H9 (cell line): ENCODE measurements around the gene APOL6. TPM values are rescaled to one million over a fixed set of nuclear protein-coding genes. Genes with fewer than 3 reads are reported as not detected.

Experiments
- DNase-seq: peaks from one replicate; pipeline ENCODE4 v3.0.0-alpha.2; 2017
- H2AFZ ChIP-seq: one replicate; pipeline ENCODE4 v1.6.1; 2013; ENCODE audit warnings: mild to moderate bottlenecking, low read length, control low read depth, moderate library complexity
- H2AK5ac ChIP-seq: 2 replicates; pipeline ENCODE4 v1.6.1; 2013; ENCODE audit warnings: low read length, control low read depth, mixed read lengths; ENCODE audit not compliant: insufficient read length
- H2BK120ac ChIP-seq: one replicate; pipeline ENCODE4 v1.6.1; 2013; ENCODE audit warnings: low read depth, mild to moderate bottlenecking, low read length, control low read depth, inconsistent platforms; ENCODE audit not compliant: poor library complexity, severe bottlenecking
- H2BK12ac ChIP-seq: 2 replicates; pipeline ENCODE4 v1.6.1; 2013; ENCODE audit warnings: low read length, control low read depth, mixed read lengths, low read depth; ENCODE audit not compliant: insufficient read length
- H2BK15ac ChIP-seq: 2 replicates; pipeline ENCODE4 v1.6.1; 2013; ENCODE audit warnings: low read depth, low read length, control low read depth
- H2BK20ac ChIP-seq: one replicate; pipeline ENCODE4 v1.6.1; 2013; ENCODE audit warnings: low read depth, mild to moderate bottlenecking, low read length, control low read depth, inconsistent platforms; ENCODE audit not compliant: poor library complexity, severe bottlenecking
- H2BK5ac ChIP-seq: 2 replicates; pipeline ENCODE4 v1.6.1; 2013; ENCODE audit warnings: low read length, control low read depth, mixed read lengths; ENCODE audit not compliant: insufficient read length
- H3K14ac ChIP-seq: 2 replicates; pipeline ENCODE4 v1.6.1; 2013; ENCODE audit warnings: low read length, control low read depth; ENCODE audit not compliant: insufficient read depth
- H3K18ac ChIP-seq: 2 replicates; pipeline ENCODE4 v1.6.1; 2013; ENCODE audit warnings: low read depth, mild to moderate bottlenecking, mixed read lengths, low read length, control low read depth; ENCODE audit not compliant: insufficient read length
- H3K23ac ChIP-seq: 2 replicates; pipeline ENCODE4 v1.6.1; 2013; ENCODE audit warnings: low read length, control low read depth, mixed read lengths, low read depth; ENCODE audit not compliant: insufficient read length
- H3K23me2 ChIP-seq: 2 replicates; pipeline ENCODE4 v1.6.1; 2013; ENCODE audit warnings: low read depth, mild to moderate bottlenecking, mixed read lengths, low read length, control low read depth; ENCODE audit not compliant: insufficient read length, poor library complexity, severe bottlenecking
- H3K27ac ChIP-seq: 2 replicates; pipeline ENCODE4 v1.5.1; 2013; ENCODE audit warnings: low read length, control low read depth, mixed read lengths, low read depth; ENCODE audit not compliant: insufficient read length
- H3K27me3 ChIP-seq: 2 replicates; pipeline ENCODE4 v1.6.1; 2013; ENCODE audit warnings: low read length, control low read depth, inconsistent platforms; ENCODE audit not compliant: insufficient read depth
- H3K4ac ChIP-seq: 2 replicates; pipeline ENCODE4 v1.6.1; 2013; ENCODE audit warnings: low read depth, mild to moderate bottlenecking, control low read depth, inconsistent platforms, low read length, moderate library complexity
- H3K4me1 ChIP-seq: 2 replicates; pipeline ENCODE4 v1.6.1; 2013; ENCODE audit warnings: low read length, control low read depth, inconsistent platforms; ENCODE audit not compliant: insufficient read depth
- H3K4me2 ChIP-seq: 2 replicates; pipeline ENCODE4 v1.6.1; 2013; ENCODE audit warnings: low read length, control low read depth, mixed read lengths; ENCODE audit not compliant: insufficient read length, insufficient read depth
- H3K56ac ChIP-seq: 2 replicates; pipeline ENCODE4 v1.6.1; 2013; ENCODE audit warnings: low read depth, mild to moderate bottlenecking, mixed read lengths, low read length, control low read depth; ENCODE audit not compliant: insufficient read length
- H3K79me1 ChIP-seq: 2 replicates; pipeline ENCODE4 v1.6.1; 2013; ENCODE audit warnings: low read depth, mild to moderate bottlenecking, moderate library complexity, low read length, control low read depth, inconsistent platforms; ENCODE audit not compliant: insufficient read depth, poor library complexity, severe bottlenecking
- H3K79me2 ChIP-seq: 2 replicates; pipeline ENCODE4 v1.6.1; 2013; ENCODE audit warnings: low read length, control low read depth, inconsistent platforms; ENCODE audit not compliant: insufficient read depth
- H3K9ac ChIP-seq: 2 replicates; pipeline ENCODE4 v1.6.1; 2013; ENCODE audit warnings: low read length, control low read depth, mixed read lengths; ENCODE audit not compliant: insufficient read length; ENCODE audit errors: extremely low read depth
- H3K9me3 ChIP-seq: one replicate; pipeline ENCODE4 v1.6.1; 2013; ENCODE audit warnings: low read depth, low read length, inconsistent platforms; ENCODE audit not compliant: control insufficient read depth
- H3T11ph ChIP-seq: one replicate; pipeline ENCODE4 v1.6.1; 2013; ENCODE audit warnings: mild to moderate bottlenecking, low read length, control low read depth, inconsistent platforms
- H4K20me1 ChIP-seq: one replicate; pipeline ENCODE4 v1.6.1; 2013; ENCODE audit not compliant: control insufficient read depth, insufficient read length, insufficient read depth
- H4K5ac ChIP-seq: 2 replicates; pipeline ENCODE4 v1.6.1; 2013; ENCODE audit warnings: low read depth, mild to moderate bottlenecking, mixed read lengths, low read length, control low read depth; ENCODE audit not compliant: insufficient read length
- H4K8ac ChIP-seq: replicated peaks from 2 replicates; pipeline ENCODE4 v1.6.1; 2013; ENCODE audit warnings: low read length, control low read depth, mixed read lengths, low read depth; ENCODE audit not compliant: insufficient read length
- H4K91ac ChIP-seq: 2 replicates; pipeline ENCODE4 v1.6.1; 2013; ENCODE audit warnings: low read depth, mild to moderate bottlenecking, moderate library complexity, mixed read lengths, low read length, control low read depth; ENCODE audit not compliant: insufficient read length
- H3K27ac Mint-ChIP-seq, 3 experiments: 2 replicates in 2 of 3; 3 replicates in 1 of 3; pipeline ENCODE4 v1.8.0; 2020 to 2021; ENCODE audit warnings: mixed read lengths in 3 of 3, mild to moderate bottlenecking in 1 of 3, moderate library complexity in 1 of 3
- H3K27me3 Mint-ChIP-seq: 2 replicates; pipeline ENCODE4 v1.8.0; 2021; ENCODE audit warnings: low read depth, mild to moderate bottlenecking, moderate library complexity, mixed read lengths
- H3K36me3 Mint-ChIP-seq, 3 experiments: 2 replicates in 2 of 3; 3 replicates in 1 of 3; pipeline ENCODE4 v1.8.0; 2020 to 2021; ENCODE audit warnings: low read depth in 3 of 3, mixed read lengths in 3 of 3; ENCODE audit not compliant: insufficient read depth in 1 of 3
- H3K4me1 Mint-ChIP-seq, 2 experiments: 2 replicates each; pipeline ENCODE4 v1.8.0; 2020; ENCODE audit warnings: mixed read lengths in 2 of 2
- H3K4me3 Mint-ChIP-seq, 2 experiments: 2 replicates in 1 of 2; 3 replicates in 1 of 2; pipeline ENCODE4 v1.8.0; 2020 to 2021; ENCODE audit warnings: mild to moderate bottlenecking in 2 of 2, mixed read lengths in 2 of 2, moderate library complexity in 1 of 2
- H3K9me3 Mint-ChIP-seq, 2 experiments: 2 replicates in 1 of 2; 3 replicates in 1 of 2; pipeline ENCODE4 v1.8.0; 2020; ENCODE audit warnings: mild to moderate bottlenecking in 2 of 2, mixed read lengths in 2 of 2, moderate library complexity in 1 of 2
- WGBS: extraction: QIAGEN DNeasy Blood & Tissue Kit; methylation state at CpG from one replicate; pipeline ENCODE4 v1.1.7; 2013; ENCODE audit warnings: missing lambda C conversion rate, low lambda C conversion rate, mixed read lengths; ENCODE audit not compliant: insufficient read length; ENCODE audit errors: extremely low coverage; 5-methylcytosine and 5-hydroxymethylcytosine counted together
- total RNA-seq: library from RNA; stranded (reverse); gene quantifications from 2 replicates; pipeline ENCODE4 v1.2.1, GENCODE V29; 2021
- TF ChIP-seq, protein P1 (sequence below): fragments of 200-600 bp; sonication (generic); conservative IDR thresholded peaks from 3 replicates; pipeline ENCODE4 v1.8.0; 2021; ENCODE audit warnings: antibody characterized with exemption, mild to moderate bottlenecking

The APOL6 gene
- total RNA-seq, 1 experiment from 2014 or later: 0.07 TPM

- H3K4me3 Mint-ChIP-seq: no peak overlapping the region
- TF ChIP-seq, protein P1, sequence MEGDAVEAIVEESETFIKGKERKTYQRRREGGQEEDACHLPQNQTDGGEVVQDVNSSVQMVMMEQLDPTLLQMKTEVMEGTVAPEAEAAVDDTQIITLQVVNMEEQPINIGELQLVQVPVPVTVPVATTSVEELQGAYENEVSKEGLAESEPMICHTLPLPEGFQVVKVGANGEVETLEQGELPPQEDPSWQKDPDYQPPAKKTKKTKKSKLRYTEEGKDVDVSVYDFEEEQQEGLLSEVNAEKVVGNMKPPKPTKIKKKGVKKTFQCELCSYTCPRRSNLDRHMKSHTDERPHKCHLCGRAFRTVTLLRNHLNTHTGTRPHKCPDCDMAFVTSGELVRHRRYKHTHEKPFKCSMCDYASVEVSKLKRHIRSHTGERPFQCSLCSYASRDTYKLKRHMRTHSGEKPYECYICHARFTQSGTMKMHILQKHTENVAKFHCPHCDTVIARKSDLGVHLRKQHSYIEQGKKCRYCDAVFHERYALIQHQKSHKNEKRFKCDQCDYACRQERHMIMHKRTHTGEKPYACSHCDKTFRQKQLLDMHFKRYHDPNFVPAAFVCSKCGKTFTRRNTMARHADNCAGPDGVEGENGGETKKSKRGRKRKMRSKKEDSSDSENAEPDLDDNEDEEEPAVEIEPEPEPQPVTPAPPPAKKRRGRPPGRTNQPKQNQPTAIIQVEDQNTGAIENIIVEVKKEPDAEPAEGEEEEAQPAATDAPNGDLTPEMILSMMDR: no peak
- H3K36me3 Mint-ChIP-seq: peaks cover 2 to 8% (median 2%) of the 10 kb centered on the region in 3 experiments; a peak in 4 of 7 replicates
Observed at GRCh38 chr22:35651085-35651484, 2.8 kb downstream of the APOL6 start.

More at GRCh38 chr22:35651085-35651484, 2.8 kb downstream of the APOL6 start:
- Histone ChIP-seq H3K27me3 (no peaks in the 10 kb centered on the region), H2AFZ (no peak overlapping the region), H2BK12ac (no peak overlapping the region), H3K9ac (no peak overlapping the region), H4K91ac (no peak overlapping the region), H3T11ph (no peak overlapping the region), H3K56ac (no peak overlapping the region), H2BK15ac (no peak overlapping the region), H3K9me3 (no peaks in the 10 kb centered on the region), H3K4me2 (no peak overlapping the region), H3K4me1 (no peaks in the 10 kb centered on the region; the same call in 1 of the 2 replicates), H3K23me2 (no peaks in the 10 kb centered on the region), H4K5ac (no peak overlapping the region), H3K23ac (no peak overlapping the region), H3K18ac (no peak overlapping the region), H2BK5ac (no peak overlapping the region), H2AK5ac (no peak overlapping the region), H3K79me1 (no peaks in the 10 kb centered on the region), H2BK120ac (no peak overlapping the region), H3K4ac (no peak overlapping the region), H2BK20ac (no peak overlapping the region), H3K79me2 (no peaks in the 10 kb centered on the region), H3K14ac (no peak overlapping the region), H3K27ac (no peak overlapping the region), H4K8ac (no peak overlapping the region), H4K20me1 (no peaks in the 10 kb centered on the region)
- Mint-ChIP-seq H3K27ac (no peak overlapping the region), H3K27me3 (peaks cover 4% of the 10 kb centered on the region), H3K4me1 (peaks cover 10 to 19% of the 10 kb centered on the region in 2 experiments), H3K9me3 (peaks cover 10 to 12% of the 10 kb centered on the region in 2 experiments; a peak in 3 of 5 replicates)
- peak; percentile 8 for DNase-seq
- WGBS: no CpG with 5 or more reads among the region's 7 CpGs
